WTC11 (cell line): ENCODE results near the gene SHBG. TPM values are rescaled to one million over a fixed set of nuclear protein-coding genes. Genes with fewer than 3 reads are reported as not detected.
"Not testable (repeated sequence)": the region's sequence is repeated elsewhere in the genome, so short reads cannot be mapped to it uniquely, and the experiment has no call there.

Source experiments
- ATAC-seq: fragments of 200-7000 bp; cut with Tn5 transposase; 2 replicates; pipeline ENCODE4 v1.10.0; 2021; ENCODE audit warnings: mild to moderate bottlenecking, moderate library complexity
- CTCF ChIA-PET: fragments of 300-600 bp; sonication (Branson Sonifier 250); formaldehyde crosslinking; loops from one replicate; lab custom pipeline; 2021; ENCODE audit warnings: antibody characterized with exemption; lab: Charles Lee
- POLR2A ChIA-PET: fragments of 350-600 bp; sonication (Branson Sonifier 250); formaldehyde crosslinking; loops from one replicate; lab custom pipeline; 2021; ENCODE audit warnings: antibody characterized with exemption; lab: Charles Lee
- DNase-seq: peaks from one replicate; pipeline ENCODE4 v3.0.0; 2021; ENCODE audit warnings: low spot score
- H3K27ac Mint-ChIP-seq: 2 replicates; pipeline ENCODE4 v1.8.0; 2021; ENCODE audit warnings: mixed read lengths
- H3K27me3 Mint-ChIP-seq: 2 replicates; pipeline ENCODE4 v1.8.0; 2021; ENCODE audit warnings: low read depth, mild to moderate bottlenecking, moderate library complexity, mixed read lengths
- H3K36me3 Mint-ChIP-seq: 2 replicates; pipeline ENCODE4 v1.8.0; 2021; ENCODE audit warnings: mixed read lengths
- H3K4me1 Mint-ChIP-seq: 2 replicates; pipeline ENCODE4 v1.8.0; 2022; ENCODE audit warnings: mixed read lengths
- H3K4me3 Mint-ChIP-seq: 2 replicates; pipeline ENCODE4 v1.8.0; 2021; ENCODE audit warnings: mild to moderate bottlenecking, moderate library complexity, mixed read lengths
- H3K9me3 Mint-ChIP-seq: 2 replicates; pipeline ENCODE4 v1.8.0; 2021; ENCODE audit warnings: mixed read lengths
- ELF4 ChIP-seq: sonication (generic); formaldehyde crosslinking; IDR thresholded peaks from 2 replicates; pipeline ENCODE4 v1.8.1; 2022; ENCODE audit warnings: low read depth, mild to moderate bottlenecking, moderate library complexity, missing genetic modification reagents
- ETV6 ChIP-seq: sonication (generic); formaldehyde crosslinking; IDR thresholded peaks from 2 replicates; pipeline ENCODE4 v1.8.1; 2022; ENCODE audit warnings: mild to moderate bottlenecking, missing genetic modification reagents
- GRHL2 ChIP-seq: fragments of 250-450 bp; sonication (Bioruptor Pico); IDR thresholded peaks from 2 replicates; pipeline ENCODE4 v1.8.0; 2022; ENCODE audit warnings: mild to moderate bottlenecking, moderate library complexity; ENCODE audit not compliant: insufficient replicate concordance, severe bottlenecking
- MYBL2 ChIP-seq: sonication (generic); formaldehyde crosslinking; IDR thresholded peaks from 2 replicates; pipeline ENCODE4 v1.8.1; 2023; ENCODE audit warnings: mild to moderate bottlenecking, moderate library complexity, missing genetic modification reagents
- PRRX2 ChIP-seq: fragments of 250-450 bp; sonication (Bioruptor Pico); IDR thresholded peaks from 2 replicates; pipeline ENCODE4 v1.8.0; 2021; ENCODE audit warnings: mild to moderate bottlenecking
- SMAD3 ChIP-seq: sonication (generic); formaldehyde crosslinking; IDR thresholded peaks from 2 replicates; pipeline ENCODE4 v1.8.0; 2022; ENCODE audit warnings: missing genetic modification reagents, mild to moderate bottlenecking, borderline replicate concordance
- ZNF121 ChIP-seq: sonication (generic); formaldehyde crosslinking; IDR thresholded peaks from 2 replicates; pipeline ENCODE4 v1.8.0; 2023; ENCODE audit warnings: missing genetic modification reagents
- ZNF396 ChIP-seq: fragments of 250-450 bp; sonication (Bioruptor Pico); IDR thresholded peaks from 2 replicates; pipeline ENCODE4 v1.8.0; 2021; ENCODE audit warnings: mild to moderate bottlenecking, moderate library complexity, borderline replicate concordance
- ZNF423 ChIP-seq: fragments of 250-450 bp; sonication (Bioruptor Pico); IDR thresholded peaks from 2 replicates; pipeline ENCODE4 v2.1.2; 2022; ENCODE audit warnings: mild to moderate bottlenecking, moderate library complexity
- total RNA-seq: library from RNA; stranded (reverse); gene quantifications from 3 replicates; pipeline ENCODE4 v1.2.3, GENCODE V29; 2021
- TF ChIP-seq, protein P1 (sequence below): fragments of 250-450 bp; sonication (Bioruptor Pico); IDR thresholded peaks from 2 replicates; pipeline ENCODE4 v1.9.0; 2021; ENCODE audit warnings: mild to moderate bottlenecking, borderline replicate concordance
- TF ChIP-seq, protein P2 (sequence below): sonication (generic); formaldehyde crosslinking; IDR thresholded peaks from 2 replicates; pipeline ENCODE4 v1.8.0; 2023; ENCODE audit warnings: mild to moderate bottlenecking, missing genetic modification reagents
- TF ChIP-seq, protein P3 (sequence below): sonication (generic); formaldehyde crosslinking; IDR thresholded peaks from 2 replicates; pipeline ENCODE4 v1.8.1; 2023; ENCODE audit warnings: mild to moderate bottlenecking, missing genetic modification reagents

SHBG gene
- total RNA-seq, 1 experiment from 2014 or later: 0.83 TPM

- ATAC-seq (no peak), DNase-seq (no peak)
- Mint-ChIP-seq H3K27me3 (no peaks in the 10 kb centered on the region), H3K27ac (no peak overlapping the region), H3K9me3 (no peaks in the 10 kb centered on the region), H3K4me1 (peaks cover 26% of the 10 kb centered on the region), H3K36me3 (peaks cover 55% of the 10 kb centered on the region), H3K4me3 (no peak overlapping the region)
- TF ChIP-seq, protein P1, sequence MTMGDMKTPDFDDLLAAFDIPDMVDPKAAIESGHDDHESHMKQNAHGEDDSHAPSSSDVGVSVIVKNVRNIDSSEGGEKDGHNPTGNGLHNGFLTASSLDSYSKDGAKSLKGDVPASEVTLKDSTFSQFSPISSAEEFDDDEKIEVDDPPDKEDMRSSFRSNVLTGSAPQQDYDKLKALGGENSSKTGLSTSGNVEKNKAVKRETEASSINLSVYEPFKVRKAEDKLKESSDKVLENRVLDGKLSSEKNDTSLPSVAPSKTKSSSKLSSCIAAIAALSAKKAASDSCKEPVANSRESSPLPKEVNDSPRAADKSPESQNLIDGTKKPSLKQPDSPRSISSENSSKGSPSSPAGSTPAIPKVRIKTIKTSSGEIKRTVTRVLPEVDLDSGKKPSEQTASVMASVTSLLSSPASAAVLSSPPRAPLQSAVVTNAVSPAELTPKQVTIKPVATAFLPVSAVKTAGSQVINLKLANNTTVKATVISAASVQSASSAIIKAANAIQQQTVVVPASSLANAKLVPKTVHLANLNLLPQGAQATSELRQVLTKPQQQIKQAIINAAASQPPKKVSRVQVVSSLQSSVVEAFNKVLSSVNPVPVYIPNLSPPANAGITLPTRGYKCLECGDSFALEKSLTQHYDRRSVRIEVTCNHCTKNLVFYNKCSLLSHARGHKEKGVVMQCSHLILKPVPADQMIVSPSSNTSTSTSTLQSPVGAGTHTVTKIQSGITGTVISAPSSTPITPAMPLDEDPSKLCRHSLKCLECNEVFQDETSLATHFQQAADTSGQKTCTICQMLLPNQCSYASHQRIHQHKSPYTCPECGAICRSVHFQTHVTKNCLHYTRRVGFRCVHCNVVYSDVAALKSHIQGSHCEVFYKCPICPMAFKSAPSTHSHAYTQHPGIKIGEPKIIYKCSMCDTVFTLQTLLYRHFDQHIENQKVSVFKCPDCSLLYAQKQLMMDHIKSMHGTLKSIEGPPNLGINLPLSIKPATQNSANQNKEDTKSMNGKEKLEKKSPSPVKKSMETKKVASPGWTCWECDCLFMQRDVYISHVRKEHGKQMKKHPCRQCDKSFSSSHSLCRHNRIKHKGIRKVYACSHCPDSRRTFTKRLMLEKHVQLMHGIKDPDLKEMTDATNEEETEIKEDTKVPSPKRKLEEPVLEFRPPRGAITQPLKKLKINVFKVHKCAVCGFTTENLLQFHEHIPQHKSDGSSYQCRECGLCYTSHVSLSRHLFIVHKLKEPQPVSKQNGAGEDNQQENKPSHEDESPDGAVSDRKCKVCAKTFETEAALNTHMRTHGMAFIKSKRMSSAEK: no peak
- no peak for TF ChIP-seq ZNF423 (CRISPR knock-in tag)
- ChIA-PET CTCF (interaction anchor here (1.2 to 1.4 kb wide), 2 partner anchors 22 to 80 kb away, joined by 3 to 4 read pairs; partner anchors contain the start of gene FXR2), POLR2A (interaction anchor here (4.6 kb wide), 1 partner anchor 95 kb away, joined by 41 read pairs; the partner anchor contains the start of genes TP53 and WRAP53)
These were observed 37.4 kb upstream of the SHBG start for GRCh38 chr17:7592422-7593021.

DNA sequence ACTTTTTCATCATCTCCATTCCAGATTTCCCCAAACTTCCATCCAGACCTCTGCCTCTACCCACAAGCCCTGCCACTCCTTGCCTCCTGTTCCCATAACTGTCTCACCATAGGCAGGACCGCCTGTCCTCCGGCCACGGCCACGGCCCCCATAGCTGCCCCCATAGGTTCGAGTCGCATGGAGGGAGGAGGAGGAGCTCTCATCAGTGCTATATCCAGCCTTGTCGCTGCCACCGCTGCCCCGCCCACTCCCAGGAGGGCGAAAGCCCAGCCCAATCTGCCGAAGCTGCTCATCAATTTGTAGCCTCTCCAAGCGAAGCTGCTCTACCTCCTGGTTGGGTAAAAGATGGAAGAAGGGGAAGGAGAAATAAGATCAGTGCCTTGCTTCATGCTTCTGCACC lies 36.6 kb upstream of the SHBG start:
- no peaks in the 10 kb centered on the region for H3K27me3 Mint-ChIP-seq
- no peak overlapping the region for H3K4me3 Mint-ChIP-seq
- peak overlapping the region; percentile 17; the same call in 1 of the 2 replicates for H3K27ac Mint-ChIP-seq
- DNase-seq (no peak), ATAC-seq (no peak)
- peaks cover 56% of the 10 kb centered on the region for H3K36me3 Mint-ChIP-seq
- TF ChIP-seq ELF4 (no peak), GRHL2 (CRISPR knock-in tag) (no peak), ETV6 (CRISPR knock-in tag) (no peak), MYBL2 (CRISPR knock-in tag) (no peak), ZNF396 (CRISPR knock-in tag) (no peak), ZNF423 (CRISPR knock-in tag) (no peak), SMAD3 (no peak), PRRX2 (CRISPR knock-in tag) (no peak), ZNF121 (CRISPR knock-in tag) (no peak)
- TF ChIP-seq, protein P2, sequence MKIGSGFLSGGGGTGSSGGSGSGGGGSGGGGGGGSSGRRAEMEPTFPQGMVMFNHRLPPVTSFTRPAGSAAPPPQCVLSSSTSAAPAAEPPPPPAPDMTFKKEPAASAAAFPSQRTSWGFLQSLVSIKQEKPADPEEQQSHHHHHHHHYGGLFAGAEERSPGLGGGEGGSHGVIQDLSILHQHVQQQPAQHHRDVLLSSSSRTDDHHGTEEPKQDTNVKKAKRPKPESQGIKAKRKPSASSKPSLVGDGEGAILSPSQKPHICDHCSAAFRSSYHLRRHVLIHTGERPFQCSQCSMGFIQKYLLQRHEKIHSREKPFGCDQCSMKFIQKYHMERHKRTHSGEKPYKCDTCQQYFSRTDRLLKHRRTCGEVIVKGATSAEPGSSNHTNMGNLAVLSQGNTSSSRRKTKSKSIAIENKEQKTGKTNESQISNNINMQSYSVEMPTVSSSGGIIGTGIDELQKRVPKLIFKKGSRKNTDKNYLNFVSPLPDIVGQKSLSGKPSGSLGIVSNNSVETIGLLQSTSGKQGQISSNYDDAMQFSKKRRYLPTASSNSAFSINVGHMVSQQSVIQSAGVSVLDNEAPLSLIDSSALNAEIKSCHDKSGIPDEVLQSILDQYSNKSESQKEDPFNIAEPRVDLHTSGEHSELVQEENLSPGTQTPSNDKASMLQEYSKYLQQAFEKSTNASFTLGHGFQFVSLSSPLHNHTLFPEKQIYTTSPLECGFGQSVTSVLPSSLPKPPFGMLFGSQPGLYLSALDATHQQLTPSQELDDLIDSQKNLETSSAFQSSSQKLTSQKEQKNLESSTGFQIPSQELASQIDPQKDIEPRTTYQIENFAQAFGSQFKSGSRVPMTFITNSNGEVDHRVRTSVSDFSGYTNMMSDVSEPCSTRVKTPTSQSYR (CRISPR knock-in tag): no peak
- TF ChIP-seq, protein P3, sequence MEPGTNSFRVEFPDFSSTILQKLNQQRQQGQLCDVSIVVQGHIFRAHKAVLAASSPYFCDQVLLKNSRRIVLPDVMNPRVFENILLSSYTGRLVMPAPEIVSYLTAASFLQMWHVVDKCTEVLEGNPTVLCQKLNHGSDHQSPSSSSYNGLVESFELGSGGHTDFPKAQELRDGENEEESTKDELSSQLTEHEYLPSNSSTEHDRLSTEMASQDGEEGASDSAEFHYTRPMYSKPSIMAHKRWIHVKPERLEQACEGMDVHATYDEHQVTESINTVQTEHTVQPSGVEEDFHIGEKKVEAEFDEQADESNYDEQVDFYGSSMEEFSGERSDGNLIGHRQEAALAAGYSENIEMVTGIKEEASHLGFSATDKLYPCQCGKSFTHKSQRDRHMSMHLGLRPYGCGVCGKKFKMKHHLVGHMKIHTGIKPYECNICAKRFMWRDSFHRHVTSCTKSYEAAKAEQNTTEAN (CRISPR knock-in tag): no peak
- ChIA-PET POLR2A (no interaction called here), CTCF (interaction anchor here (0.5 to 1.4 kb wide), 3 partner anchors 22 to 80 kb away, joined by 3 to 4 read pairs (median 3); partner anchors contain the start of genes ATP1B2 and FXR2)
- H3K9me3 Mint-ChIP-seq: no peaks in the 10 kb centered on the region
- peaks cover 20% of the 10 kb centered on the region for H3K4me1 Mint-ChIP-seq

GRCh38 chr17:7597561-7597960 lies 32.4 kb upstream of the SHBG start:
- DNase-seq, H3K27ac Mint-ChIP-seq, POLR2A ChIA-PET, H3K4me3 Mint-ChIP-seq, H3K9me3 Mint-ChIP-seq, H3K27me3 Mint-ChIP-seq, H3K4me1 Mint-ChIP-seq, ATAC-seq: not testable (repeated sequence)
- peaks cover 77% of the 10 kb centered on the region for H3K36me3 Mint-ChIP-seq
- CTCF ChIA-PET: interaction anchor here (2.5 kb wide), 1 partner anchor 8 kb away, joined by 6 read pairs; the partner anchor contains the start of gene SOX15
